ENCODE measurements around the gene PRPF40B. TPM values are rescaled to one million over a fixed set of nuclear protein-coding genes. Genes with fewer than 3 reads are reported as not detected.

PRPF40B gene
- total RNA-seq (2022; extraction: Qiagen RNA extraction) = 5.5 to 7.5 TPM (median 6.4 TPM) in 5 replicates

GRCh38 chr12:49623142-49623904, at the start of gene PRPF40B:
PRPF40B (plus strand) TSS chr12:49623561; CDS start chr12:49623591, 30 bp downstream.

GRCh38 chr12:49605539-49605938, 17.8 kb upstream of the PRPF40B start, which contains the start of gene FAM186B:
FAM186B (minus strand) TSS chr12:49605639; CDS start chr12:49605477, 162 bp downstream.

Other genes with a start within 250 kb of the PRPF40B start
- gene KCNH3, start 84.5 kb upstream of the PRPF40B start, total RNA-seq (2022; extraction: Qiagen RNA extraction) = 1.5 to 2.6 TPM (median 2.2 TPM) in 5 replicates
- gene MCRS1, start 55.4 kb upstream of the PRPF40B start, total RNA-seq (2022; extraction: Qiagen RNA extraction) = 61.8 to 68.8 TPM (median 64.9 TPM) in 5 replicates
- gene FAM186B, start 17.9 kb upstream of the PRPF40B start, total RNA-seq (2022; extraction: Qiagen RNA extraction) = 0.08 to 0.24 TPM (median 0.11 TPM) in 5 replicates
- 1.3 to 2.4 TPM (median 1.9 TPM) in 5 replicates for gene FMNL3, start 83.8 kb downstream of the PRPF40B start, total RNA-seq (2022; extraction: Qiagen RNA extraction)
- gene TMBIM6, start 118.0 kb downstream of the PRPF40B start, total RNA-seq (2022; extraction: Qiagen RNA extraction) = 440 to 491 TPM (median 480 TPM) in 5 replicates
- 8.2 to 10.1 TPM (median 9.5 TPM) in 5 replicates for gene NCKAP5L, start 204.9 kb downstream of the PRPF40B start, total RNA-seq (2022; extraction: Qiagen RNA extraction)
- gene BCDIN3D, start 219.5 kb downstream of the PRPF40B start, total RNA-seq (2022; extraction: Qiagen RNA extraction) = 4.1 to 4.5 TPM (median 4.1 TPM) in 5 replicates

All from A549 treated with AZD2906 at 1 μM for 4 hours (cell line).